Measurements from ENCODE around the gene ATP6V1G2.
"Not testable (repeated sequence)": the region's sequence is repeated elsewhere in the genome, so short reads cannot be mapped to it uniquely, and the experiment has no call there.

ATP6V1G2 gene

DNA sequence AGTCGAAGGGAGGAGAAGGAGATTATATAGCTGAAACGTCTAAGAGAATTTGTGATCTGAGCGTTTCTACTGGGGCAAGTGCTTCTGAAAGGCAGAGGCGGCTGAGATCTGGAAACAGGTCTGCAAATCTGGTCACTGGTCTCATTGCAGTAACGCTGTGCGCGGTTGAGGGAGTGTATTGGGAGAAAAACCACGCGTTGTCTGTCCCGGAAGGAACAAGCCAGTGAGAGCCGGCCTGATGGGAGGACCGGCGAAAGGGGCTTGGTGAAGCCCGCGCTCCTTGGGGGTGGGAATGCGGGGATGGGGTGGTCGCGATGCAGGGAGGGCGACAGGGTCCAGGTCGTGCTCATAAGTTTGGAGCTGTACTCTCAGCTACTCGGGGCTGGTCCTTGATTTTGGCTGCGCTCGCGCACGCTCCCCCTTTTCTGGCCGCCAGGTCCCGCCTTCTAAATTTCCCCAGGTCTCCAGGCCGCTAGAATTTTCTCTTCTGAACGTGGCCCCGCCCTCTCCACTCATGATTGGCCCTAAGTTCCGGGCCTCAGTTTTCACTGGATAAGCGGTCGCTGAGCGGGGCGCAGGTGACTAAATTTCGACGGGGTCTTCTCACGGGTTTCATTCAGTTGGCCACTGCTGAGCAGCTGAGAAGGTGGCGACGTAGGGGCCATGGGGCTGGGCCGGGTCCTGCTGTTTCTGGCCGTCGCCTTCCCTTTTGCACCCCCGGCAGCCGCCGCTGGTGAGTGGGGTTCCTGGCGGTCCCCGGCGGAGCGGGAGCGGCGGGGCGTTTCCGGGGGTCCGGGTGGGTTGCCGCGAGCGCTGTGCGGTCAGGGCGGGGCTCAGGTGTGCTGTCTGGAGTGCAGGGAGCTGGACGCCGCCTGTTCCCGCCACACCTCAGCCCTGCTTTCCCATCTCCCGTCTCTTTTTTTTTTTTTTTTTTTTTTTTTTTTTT is 48.6 kb downstream of the ATP6V1G2 start, which contains the start of gene MICB (continued):
- TF ChIP-seq ZBTB7A (tag by site-specific recombination; IDR thresholded peaks at IDR 0.05; ENCODE audit: low read depth) (peak; percentile 71; the same call in 1 of the 2 replicates), ZBTB17 (tag by site-specific recombination; IDR thresholded peaks at IDR 0.05) (peak; percentile 68), BCL11A (tag by site-specific recombination; IDR thresholded peaks at IDR 0.05; ENCODE audit: low read depth) (0 out of 2 replicates have a peak, but pooled peaks have one; percentile 11), GFI1B (tag by site-specific recombination; IDR thresholded peaks at IDR 0.05) (no peak; the same call in 1 of the 2 replicates), ZIC2 (tag by site-specific recombination; IDR thresholded peaks at IDR 0.05) (peak; percentile 91), ZNF366 (tag by site-specific recombination; conservative IDR thresholded peaks at IDR 0.05) (peak; percentile 70), ZNF629 (tag by site-specific recombination; IDR thresholded peaks at IDR 0.05) (0 out of 2 replicates have a peak, but pooled peaks have one; percentile 25)
- TF ChIP-seq, protein P1, sequence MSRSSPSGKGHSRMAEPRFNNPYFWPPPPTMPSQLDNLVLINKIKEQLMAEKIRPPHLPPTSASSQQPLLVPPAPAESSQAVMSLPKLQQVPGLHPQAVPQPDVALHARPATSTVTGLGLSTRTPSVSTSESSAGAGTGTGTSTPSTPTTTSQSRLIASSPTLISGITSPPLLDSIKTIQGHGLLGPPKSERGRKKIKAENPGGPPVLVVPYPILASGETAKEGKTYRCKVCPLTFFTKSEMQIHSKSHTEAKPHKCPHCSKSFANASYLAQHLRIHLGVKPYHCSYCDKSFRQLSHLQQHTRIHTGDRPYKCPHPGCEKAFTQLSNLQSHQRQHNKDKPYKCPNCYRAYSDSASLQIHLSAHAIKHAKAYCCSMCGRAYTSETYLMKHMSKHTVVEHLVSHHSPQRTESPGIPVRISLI (tag by site-specific recombination; IDR thresholded peaks at IDR 0.05): peak; percentile 99
- TF ChIP-seq, protein P2, sequence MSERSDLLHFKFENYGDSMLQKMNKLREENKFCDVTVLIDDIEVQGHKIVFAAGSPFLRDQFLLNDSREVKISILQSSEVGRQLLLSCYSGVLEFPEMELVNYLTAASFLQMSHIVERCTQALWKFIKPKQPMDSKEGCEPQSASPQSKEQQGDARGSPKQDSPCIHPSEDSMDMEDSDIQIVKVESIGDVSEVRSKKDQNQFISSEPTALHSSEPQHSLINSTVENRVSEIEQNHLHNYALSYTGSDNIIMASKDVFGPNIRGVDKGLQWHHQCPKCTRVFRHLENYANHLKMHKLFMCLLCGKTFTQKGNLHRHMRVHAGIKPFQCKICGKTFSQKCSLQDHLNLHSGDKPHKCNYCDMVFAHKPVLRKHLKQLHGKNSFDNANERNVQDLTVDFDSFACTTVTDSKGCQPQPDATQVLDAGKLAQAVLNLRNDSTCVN (tag by site-specific recombination; optimal IDR thresholded peaks at IDR 0.05): peak; percentile 58

DNA sequence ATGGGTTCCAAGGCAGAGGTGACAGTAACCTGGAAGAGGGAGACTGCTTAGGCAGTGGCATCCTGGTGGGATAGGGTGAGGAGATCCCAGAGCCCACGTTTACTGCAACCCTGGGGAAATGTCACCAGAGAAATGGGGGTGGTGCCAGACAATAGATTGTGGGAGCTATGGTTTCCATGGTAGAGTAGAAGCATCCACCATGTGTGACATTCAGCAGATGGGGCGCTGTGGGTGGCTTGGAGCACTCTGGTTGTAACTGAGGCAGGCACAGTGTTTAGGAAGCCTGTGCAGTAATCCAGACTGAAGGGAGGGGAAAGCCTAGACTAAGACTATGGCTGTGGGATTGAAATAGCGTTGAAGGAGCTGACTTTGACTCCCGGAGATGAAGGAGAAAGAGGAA is 49.6 kb downstream of the ATP6V1G2 start:
- POLR2A ChIA-PET: interaction anchor here (1.2 to 7.1 kb wide), 9 partner anchors 29 to 1475 kb away, joined by 3 to 97 read pairs (median 7); partner anchors contain the start of genes ATP6V1G2, DDX39B, MCCD1 and NFKBIL1
- not testable (repeated sequence) for H3K4me1 ChIP-seq (ENCODE audit: control insufficient read depth, insufficient read depth, low read length); H3K9me3 ChIP-seq (ENCODE audit: control insufficient read depth, insufficient read depth, low read depth, low read length); H3K27ac ChIP-seq (ENCODE audit: extremely low read depth, low read depth, low read length); H3K4me3 ChIP-seq (ENCODE audit: low read depth, low read length); H3K36me3 ChIP-seq (ENCODE audit: control insufficient read depth in 2 of 2, insufficient read depth in 1 of 2, low read length in 2 of 2)
- CTCF ChIA-PET: interaction anchor here (0.5 to 7.3 kb wide), 6 partner anchors 32 to 130 kb away, joined by 3 to 61 read pairs (median 3); partner anchors contain the start of genes LST1 and MCCD1

DNA sequence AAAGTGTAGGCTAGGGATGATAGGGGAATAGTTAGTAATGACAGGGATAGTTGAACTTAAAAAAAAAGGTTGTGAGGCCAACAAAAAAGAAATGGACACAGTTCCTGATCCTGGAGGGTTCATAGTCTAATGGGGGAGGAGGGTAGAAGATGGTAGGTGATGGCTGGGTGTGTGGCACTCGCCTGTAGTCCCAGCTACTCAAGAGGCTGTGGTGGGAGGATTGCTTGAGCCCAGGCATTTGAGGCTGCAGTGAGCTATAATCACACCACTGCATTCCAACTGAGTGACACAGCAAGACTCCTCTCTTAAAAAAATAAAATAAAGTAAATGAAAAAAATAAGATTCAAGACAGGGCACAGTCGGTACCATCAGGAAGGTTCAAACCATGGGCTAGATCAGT is 50.8 kb downstream of the ATP6V1G2 start:
- H3K9me3 ChIP-seq (ENCODE audit: control insufficient read depth, insufficient read depth, low read depth, low read length): no peaks in the 10 kb centered on the region
- POLR2A ChIA-PET: interaction anchor here (0.6 to 7.1 kb wide), 6 partner anchors 8 to 1476 kb away, joined by 3 to 97 read pairs (median 5); partner anchors contain the start of genes ATP6V1G2, DDX39B and MCCD1
- H3K4me1 ChIP-seq (ENCODE audit: control insufficient read depth, insufficient read depth, low read length): no peaks in the 10 kb centered on the region
- H3K36me3 ChIP-seq (ENCODE audit: control insufficient read depth in 2 of 2, insufficient read depth in 1 of 2, low read length in 2 of 2): no peaks in the 10 kb centered on the region
- CTCF ChIA-PET: interaction anchor here (0.6 to 7.3 kb wide), 13 partner anchors 12 to 1125 kb away, joined by 3 to 61 read pairs (median 6); partner anchors contain the start of genes ATP6V1G2, DDX39B and MCCD1
- no peak overlapping the region for H3K27ac ChIP-seq (ENCODE audit: extremely low read depth, low read depth, low read length)
- H3K4me3 ChIP-seq (ENCODE audit: low read depth, low read length): no peak overlapping the region
- TF ChIP-seq HOXC10 (CRISPR knock-in tag; IDR thresholded peaks at IDR 0.05): no peak
- TF ChIP-seq, protein P3, sequence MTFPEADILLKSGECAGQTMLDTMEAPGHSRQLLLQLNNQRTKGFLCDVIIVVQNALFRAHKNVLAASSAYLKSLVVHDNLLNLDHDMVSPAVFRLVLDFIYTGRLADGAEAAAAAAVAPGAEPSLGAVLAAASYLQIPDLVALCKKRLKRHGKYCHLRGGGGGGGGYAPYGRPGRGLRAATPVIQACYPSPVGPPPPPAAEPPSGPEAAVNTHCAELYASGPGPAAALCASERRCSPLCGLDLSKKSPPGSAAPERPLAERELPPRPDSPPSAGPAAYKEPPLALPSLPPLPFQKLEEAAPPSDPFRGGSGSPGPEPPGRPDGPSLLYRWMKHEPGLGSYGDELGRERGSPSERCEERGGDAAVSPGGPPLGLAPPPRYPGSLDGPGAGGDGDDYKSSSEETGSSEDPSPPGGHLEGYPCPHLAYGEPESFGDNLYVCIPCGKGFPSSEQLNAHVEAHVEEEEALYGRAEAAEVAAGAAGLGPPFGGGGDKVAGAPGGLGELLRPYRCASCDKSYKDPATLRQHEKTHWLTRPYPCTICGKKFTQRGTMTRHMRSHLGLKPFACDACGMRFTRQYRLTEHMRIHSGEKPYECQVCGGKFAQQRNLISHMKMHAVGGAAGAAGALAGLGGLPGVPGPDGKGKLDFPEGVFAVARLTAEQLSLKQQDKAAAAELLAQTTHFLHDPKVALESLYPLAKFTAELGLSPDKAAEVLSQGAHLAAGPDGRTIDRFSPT (tag by site-specific recombination; IDR thresholded peaks at IDR 0.05): no peak
- TF ChIP-seq, protein P4, sequence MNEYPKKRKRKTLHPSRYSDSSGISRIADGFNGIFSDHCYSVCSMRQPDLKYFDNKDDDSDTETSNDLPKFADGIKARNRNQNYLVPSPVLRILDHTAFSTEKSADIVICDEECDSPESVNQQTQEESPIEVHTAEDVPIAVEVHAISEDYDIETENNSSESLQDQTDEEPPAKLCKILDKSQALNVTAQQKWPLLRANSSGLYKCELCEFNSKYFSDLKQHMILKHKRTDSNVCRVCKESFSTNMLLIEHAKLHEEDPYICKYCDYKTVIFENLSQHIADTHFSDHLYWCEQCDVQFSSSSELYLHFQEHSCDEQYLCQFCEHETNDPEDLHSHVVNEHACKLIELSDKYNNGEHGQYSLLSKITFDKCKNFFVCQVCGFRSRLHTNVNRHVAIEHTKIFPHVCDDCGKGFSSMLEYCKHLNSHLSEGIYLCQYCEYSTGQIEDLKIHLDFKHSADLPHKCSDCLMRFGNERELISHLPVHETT (tag by site-specific recombination; IDR thresholded peaks at IDR 0.05): no peak
- TF ChIP-seq OSR2 (tag by site-specific recombination; IDR thresholded peaks at IDR 0.05): peak; percentile 21; the same call in 1 of the 2 replicates
- TF ChIP-seq SP7 (tag by site-specific recombination; IDR thresholded peaks at IDR 0.05): peak; percentile 50; the same call in 1 of the 2 replicates
- TF ChIP-seq ZNF274 (IDR thresholded peaks at IDR 0.05; ENCODE audit: low read length): no peak
- TF ChIP-seq ZNF274 (tag by site-specific recombination; IDR thresholded peaks at IDR 0.05; ENCODE audit: borderline replicate concordance): no peak
- TF ChIP-seq, protein P5, sequence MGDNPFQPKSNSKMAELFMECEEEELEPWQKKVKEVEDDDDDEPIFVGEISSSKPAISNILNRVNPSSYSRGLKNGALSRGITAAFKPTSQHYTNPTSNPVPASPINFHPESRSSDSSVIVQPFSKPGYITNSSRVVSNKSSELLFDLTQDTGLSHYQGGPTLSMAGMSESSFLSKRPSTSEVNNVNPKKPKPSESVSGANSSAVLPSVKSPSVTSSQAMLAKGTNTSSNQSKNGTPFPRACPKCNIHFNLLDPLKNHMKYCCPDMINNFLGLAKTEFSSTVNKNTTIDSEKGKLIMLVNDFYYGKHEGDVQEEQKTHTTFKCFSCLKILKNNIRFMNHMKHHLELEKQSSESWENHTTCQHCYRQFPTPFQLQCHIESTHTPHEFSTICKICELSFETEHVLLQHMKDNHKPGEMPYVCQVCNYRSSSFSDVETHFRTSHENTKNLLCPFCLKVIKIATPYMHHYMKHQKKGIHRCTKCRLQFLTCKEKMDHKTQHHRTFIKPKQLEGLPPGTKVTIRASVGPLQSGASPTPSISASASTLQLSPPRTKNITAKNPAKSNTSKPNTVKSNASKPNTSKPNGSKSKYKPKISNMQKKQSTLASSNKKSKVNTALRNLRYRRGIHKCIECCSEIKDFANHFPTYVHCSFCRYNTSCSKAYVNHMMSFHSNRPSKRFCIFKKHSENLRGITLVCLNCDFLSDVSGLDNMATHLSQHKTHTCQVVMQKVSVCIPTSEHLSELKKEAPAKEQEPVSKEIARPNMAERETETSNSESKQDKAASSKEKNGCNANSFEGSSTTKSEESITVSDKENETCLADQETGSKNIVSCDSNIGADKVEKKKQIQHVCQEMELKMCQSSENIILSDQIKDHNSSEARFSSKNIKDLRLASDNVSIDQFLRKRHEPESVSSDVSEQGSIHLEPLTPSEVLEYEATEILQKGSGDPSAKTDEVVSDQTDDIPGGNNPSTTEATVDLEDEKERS (tag by site-specific recombination; IDR thresholded peaks at IDR 0.05): no peak
- TF ChIP-seq ZIC2 (tag by site-specific recombination; IDR thresholded peaks at IDR 0.05): peak; percentile 9; the same call in 1 of the 2 replicates
- TF ChIP-seq ZFHX2 (tag by site-specific recombination; conservative IDR thresholded peaks at IDR 0.05): 0 out of 2 replicates have a peak, but pooled peaks have one; percentile 21
- TF ChIP-seq ZNF585B (tag by site-specific recombination; IDR thresholded peaks at IDR 0.05): no peak
- no peak; the same call in 1 of the 2 replicates for TF ChIP-seq ZFP37 (tag by site-specific recombination; IDR thresholded peaks at IDR 0.05)
- TF ChIP-seq KLF8 (tag by site-specific recombination; IDR thresholded peaks at IDR 0.05): 0 out of 2 replicates have a peak, but pooled peaks have one; percentile 33
- TF ChIP-seq WT1 (tag by site-specific recombination; IDR thresholded peaks at IDR 0.05): peak; percentile 87

All from HEK293 (cell line).